ENCODE results near the gene BRINP2. TPM values are rescaled to one million over a fixed set of nuclear protein-coding genes. Genes with fewer than 3 reads are reported as not detected.

Gene BRINP2
- total and polyA plus RNA-seq, 7 donors = 0.09 to 1.4 (median 0.14) TPM; not detected in 4

GRCh38 chr1:177329871-177330270 lies 159.1 kb downstream of the BRINP2 start:
- Histone ChIP-seq H3K36me3 (no peaks in the 10 kb centered on the region), H3K27me3 (no peaks in the 10 kb centered on the region), H3K4me1 (peaks cover 0 to 5% (median 0%) of the 10 kb centered on the region in 4 donors), H3K9me3 (no peaks in the 10 kb centered on the region), H3K27ac (no peak overlapping the region), H3K4me3 (no peak overlapping the region)
- intact Hi-C loops (cut with DNase I) = no loop called here
- TF ChIP-seq POLR2A (IDR thresholded peaks at IDR 0.05) (no peak), POLR2AphosphoS5 (IDR thresholded peaks at IDR 0.05) (no peak), EP300 (IDR thresholded peaks at IDR 0.05) (no peak)
- TF ChIP-seq, protein P1, sequence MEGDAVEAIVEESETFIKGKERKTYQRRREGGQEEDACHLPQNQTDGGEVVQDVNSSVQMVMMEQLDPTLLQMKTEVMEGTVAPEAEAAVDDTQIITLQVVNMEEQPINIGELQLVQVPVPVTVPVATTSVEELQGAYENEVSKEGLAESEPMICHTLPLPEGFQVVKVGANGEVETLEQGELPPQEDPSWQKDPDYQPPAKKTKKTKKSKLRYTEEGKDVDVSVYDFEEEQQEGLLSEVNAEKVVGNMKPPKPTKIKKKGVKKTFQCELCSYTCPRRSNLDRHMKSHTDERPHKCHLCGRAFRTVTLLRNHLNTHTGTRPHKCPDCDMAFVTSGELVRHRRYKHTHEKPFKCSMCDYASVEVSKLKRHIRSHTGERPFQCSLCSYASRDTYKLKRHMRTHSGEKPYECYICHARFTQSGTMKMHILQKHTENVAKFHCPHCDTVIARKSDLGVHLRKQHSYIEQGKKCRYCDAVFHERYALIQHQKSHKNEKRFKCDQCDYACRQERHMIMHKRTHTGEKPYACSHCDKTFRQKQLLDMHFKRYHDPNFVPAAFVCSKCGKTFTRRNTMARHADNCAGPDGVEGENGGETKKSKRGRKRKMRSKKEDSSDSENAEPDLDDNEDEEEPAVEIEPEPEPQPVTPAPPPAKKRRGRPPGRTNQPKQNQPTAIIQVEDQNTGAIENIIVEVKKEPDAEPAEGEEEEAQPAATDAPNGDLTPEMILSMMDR (IDR thresholded peaks at IDR 0.05) = no peak
- DNase-seq = no peak
- 80 to 92% methylated on average over 2 of the region's 2 CpGs for WGBS, 2 donors

Other genes starting within 250 kb of the BRINP2 start
- 1 to 10 TPM in 3 of 4 donors, under 1 TPM in 1; 0.49 to 2.2 (median 1.7) TPM for gene ASTN1, start 6.2 kb upstream of the BRINP2 start, total RNA-seq
- gene ASTN1, start 6.2 kb upstream of the BRINP2 start, polyA plus RNA-seq = under 1 TPM in 1 of 3 donors, not detected in 2; 0.50 TPM

Measured in sigmoid colon (tissue), 7 donors.